Dendritic cell treated with granulocyte-macrophage colony-stimulating factor and Interleukin-4, amounts not matched to agents 40 ng/mL and 50 ng/mL, for 4 days (primary cell): ENCODE measurements around the gene ACTRT2.

Experiments
- H3K27ac Mint-ChIP-seq: one replicate; pipeline ENCODE4 v1.8.0; 2022; ENCODE audit warnings: mild to moderate bottlenecking, mixed read lengths
- H3K27me3 Mint-ChIP-seq: one replicate; pipeline ENCODE4 v1.8.0; 2022; ENCODE audit warnings: mild to moderate bottlenecking, mixed read lengths
- H3K36me3 Mint-ChIP-seq: one replicate; pipeline ENCODE4 v1.8.0; 2022; ENCODE audit warnings: low read depth, mixed read lengths
- H3K4me1 Mint-ChIP-seq: one replicate; pipeline ENCODE4 v1.8.0; 2022; ENCODE audit warnings: low read depth, mixed read lengths
- H3K4me3 Mint-ChIP-seq: one replicate; pipeline ENCODE4 v1.8.0; 2022; ENCODE audit warnings: mild to moderate bottlenecking, moderate library complexity, mixed read lengths
- H3K9me3 Mint-ChIP-seq: one replicate; pipeline ENCODE4 v1.8.0; 2022; ENCODE audit warnings: mixed read lengths
- intact Hi-C: fragments of 100-400 bp; cut with micrococcal nuclease; formaldehyde crosslinking; loops from one replicate; pipeline ENCODE4 v1.15.0; 2022

Gene ACTRT2

DNA sequence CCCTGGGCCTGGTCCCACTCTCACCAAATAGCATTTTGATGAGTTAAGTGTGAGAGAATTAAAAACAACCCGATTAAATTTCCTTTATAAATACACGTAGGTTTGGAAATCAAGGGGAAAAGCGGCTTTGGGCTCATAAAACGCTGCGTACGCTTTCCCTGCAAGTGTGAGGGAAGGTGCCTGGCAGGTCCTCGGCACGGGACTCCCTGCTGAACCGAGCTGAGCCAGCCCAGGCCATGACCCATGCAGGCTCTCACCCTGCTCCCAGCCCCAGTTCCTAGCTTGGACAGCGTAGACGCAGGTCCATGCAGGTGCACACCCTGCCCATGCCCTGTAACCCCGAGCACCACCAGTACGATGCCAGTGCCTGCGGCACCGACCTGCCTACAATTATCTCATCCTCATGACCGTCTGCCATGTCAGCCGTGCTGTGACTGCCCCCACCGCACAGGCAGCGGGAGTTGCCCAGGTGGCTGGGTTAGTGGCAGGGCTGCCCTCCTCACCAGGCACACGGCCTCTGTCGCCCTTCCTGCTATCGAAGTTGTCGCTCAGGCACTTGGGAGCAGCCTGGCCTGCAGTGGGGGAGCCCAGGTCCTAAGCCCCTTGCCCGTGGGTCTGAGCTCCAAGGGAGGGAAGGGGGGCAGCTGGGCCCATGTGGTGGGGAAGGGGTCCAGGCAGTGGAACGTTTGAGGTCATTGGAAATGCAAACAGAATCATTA lies 41.0 kb upstream of the ACTRT2 start:
- H3K9me3 Mint-ChIP-seq: no peaks in the 10 kb centered on the region
- peaks cover 1% of the 10 kb centered on the region for H3K27me3 Mint-ChIP-seq
- H3K4me3 Mint-ChIP-seq: no peak overlapping the region
- H3K36me3 Mint-ChIP-seq: no peaks in the 10 kb centered on the region
- H3K4me1 Mint-ChIP-seq: no peaks in the 10 kb centered on the region
- intact Hi-C loops: no loop called here
- H3K27ac Mint-ChIP-seq: no peak overlapping the region

DNA sequence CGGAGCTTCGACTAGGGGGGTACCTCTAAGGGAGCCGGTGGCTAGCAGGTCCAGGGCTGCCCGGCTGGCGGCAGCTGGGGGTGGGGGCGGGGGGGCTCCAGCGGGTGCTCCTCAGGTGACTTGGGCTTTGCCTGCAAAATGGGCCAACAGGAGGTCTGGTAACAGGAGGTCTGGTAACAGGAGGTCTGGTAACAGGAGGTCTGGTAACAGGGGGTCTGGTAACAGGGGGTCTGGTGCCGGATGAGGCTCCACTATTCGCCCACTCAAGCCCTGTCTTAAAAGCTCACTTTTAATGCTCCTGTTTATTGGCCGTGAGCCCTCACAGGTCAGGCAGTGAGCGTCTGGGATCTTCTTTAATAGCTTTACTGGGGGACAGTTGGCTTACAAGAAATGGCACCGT lies 40.4 kb upstream of the ACTRT2 start:
- Mint-ChIP-seq H3K27ac (no peak overlapping the region), H3K36me3 (no peaks in the 10 kb centered on the region), H3K4me1 (no peaks in the 10 kb centered on the region), H3K9me3 (no peaks in the 10 kb centered on the region), H3K4me3 (no peak overlapping the region), H3K27me3 (peaks cover 1% of the 10 kb centered on the region)
- intact Hi-C loops: no loop called here

DNA sequence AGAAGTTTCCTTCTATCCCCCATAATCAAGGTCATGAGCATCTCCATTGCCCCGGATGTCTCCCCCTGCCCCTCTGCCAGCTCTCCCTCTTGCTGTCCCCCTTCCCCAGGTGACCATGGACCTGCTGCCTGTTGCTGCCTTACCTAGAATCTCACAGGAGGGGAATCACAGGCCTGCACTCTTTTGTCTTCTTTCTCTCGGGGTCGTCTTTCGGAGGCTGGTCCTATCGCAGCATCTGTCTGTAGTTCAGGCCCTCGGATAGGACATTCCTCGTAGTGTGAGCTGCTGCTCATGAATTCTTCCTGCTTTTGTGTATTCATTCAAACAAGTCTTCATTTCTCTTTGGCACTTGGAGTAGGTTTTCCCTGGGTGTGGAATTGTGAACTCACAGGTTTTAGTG lies 39.9 kb upstream of the ACTRT2 start:
- Mint-ChIP-seq H3K27ac (no peak overlapping the region), H3K4me3 (no peak overlapping the region), H3K36me3 (no peaks in the 10 kb centered on the region), H3K27me3 (peaks cover 1% of the 10 kb centered on the region), H3K9me3 (no peaks in the 10 kb centered on the region), H3K4me1 (no peaks in the 10 kb centered on the region)
- intact Hi-C loops: no loop called here

DNA sequence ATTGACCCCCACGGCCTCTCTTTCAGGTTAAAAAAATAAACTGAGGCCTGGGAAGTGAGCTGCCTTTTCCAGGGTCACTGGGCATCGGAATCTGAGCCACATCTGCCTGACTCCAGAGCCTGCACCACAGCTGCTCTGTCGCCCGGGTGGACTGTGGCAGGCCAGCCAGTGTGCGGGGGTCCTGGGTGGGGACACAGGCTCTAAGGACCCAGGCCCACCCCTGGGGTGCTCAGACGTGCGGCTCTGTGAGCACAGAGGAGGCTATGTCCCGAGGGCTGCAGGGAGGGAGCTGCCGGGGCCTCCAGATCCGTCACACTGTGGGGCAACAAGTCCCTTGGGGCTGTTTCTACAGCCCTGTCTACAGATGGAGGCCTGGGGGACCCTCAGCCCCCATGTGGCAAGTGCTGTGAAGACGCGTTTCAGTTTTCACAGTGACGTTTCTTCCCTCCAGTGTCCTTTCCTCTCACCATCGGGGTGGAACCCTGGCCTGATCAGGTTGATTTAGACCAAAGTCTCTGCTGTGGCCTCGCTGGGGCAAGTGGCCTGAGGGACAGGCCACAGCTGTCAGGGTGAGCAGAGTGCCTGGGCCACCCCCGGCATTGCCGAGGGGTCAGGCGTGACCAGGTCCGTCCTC lies 39.2 kb upstream of the ACTRT2 start:
- intact Hi-C loops: no loop called here
- Mint-ChIP-seq H3K4me3 (no peak overlapping the region), H3K9me3 (no peaks in the 10 kb centered on the region), H3K27me3 (peaks cover 1% of the 10 kb centered on the region), H3K36me3 (no peaks in the 10 kb centered on the region), H3K4me1 (no peaks in the 10 kb centered on the region), H3K27ac (no peak overlapping the region)

DNA sequence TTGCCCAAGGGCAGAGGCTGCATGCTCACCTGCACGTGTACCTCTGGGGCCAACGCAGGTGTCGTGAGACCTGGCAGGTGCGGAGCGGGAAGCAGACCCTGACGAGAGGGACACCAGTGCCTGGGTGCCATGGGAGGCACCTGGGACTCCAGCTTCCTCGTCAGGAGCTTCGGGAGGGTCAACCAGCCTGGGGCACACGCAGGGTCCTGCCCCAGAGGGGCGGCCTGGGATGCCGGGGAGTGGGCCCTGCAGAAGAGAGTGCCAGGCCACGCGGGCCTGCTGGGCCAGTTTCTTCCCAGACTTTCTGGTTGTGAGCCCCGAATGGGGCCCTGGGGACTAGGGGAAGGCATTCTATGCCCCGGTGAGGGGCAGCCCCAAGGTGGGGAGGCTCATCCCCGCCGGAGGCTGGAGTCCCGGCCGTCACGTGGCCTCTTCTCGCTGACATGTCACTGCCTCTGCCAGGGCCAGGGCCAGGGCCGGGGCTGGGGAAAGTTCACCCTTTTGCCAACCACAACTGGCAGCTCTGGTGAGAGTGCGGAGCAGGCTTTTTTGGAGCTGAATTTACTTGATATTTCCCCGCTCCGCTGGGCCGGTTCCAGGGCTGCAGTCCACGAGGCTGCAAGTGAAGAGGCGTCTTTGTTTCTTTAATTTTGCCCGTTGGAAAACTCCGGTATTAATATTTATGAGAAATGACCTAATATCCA lies 38.5 kb upstream of the ACTRT2 start:
- no peak overlapping the region for H3K27ac Mint-ChIP-seq
- peaks cover 1% of the 10 kb centered on the region for H3K27me3 Mint-ChIP-seq
- no peak overlapping the region for H3K4me3 Mint-ChIP-seq
- intact Hi-C loops: no loop called here
- no peaks in the 10 kb centered on the region for H3K36me3 Mint-ChIP-seq
- H3K4me1 Mint-ChIP-seq: no peaks in the 10 kb centered on the region
- no peaks in the 10 kb centered on the region for H3K9me3 Mint-ChIP-seq

DNA sequence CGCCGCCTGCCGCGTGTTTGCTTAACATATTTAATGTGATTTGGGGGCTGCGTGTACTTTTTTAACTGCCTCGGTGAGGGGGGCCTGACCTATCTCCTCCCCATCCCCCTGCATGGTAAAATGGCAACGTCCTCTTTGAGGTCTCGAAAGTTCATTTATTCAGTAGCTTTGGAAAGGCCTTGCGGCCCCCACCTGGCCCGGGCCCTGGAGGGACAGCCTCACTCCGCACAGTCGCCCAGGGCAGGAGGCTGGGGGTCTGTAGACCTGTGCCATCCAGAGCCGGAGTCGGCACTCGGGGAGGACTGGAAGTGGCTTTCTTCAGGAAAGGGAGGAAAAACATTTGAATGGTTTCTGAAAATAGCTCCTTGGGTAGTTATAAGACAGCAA lies 38.0 kb upstream of the ACTRT2 start:
- Mint-ChIP-seq H3K27ac (no peak overlapping the region), H3K27me3 (peaks cover 1% of the 10 kb centered on the region), H3K36me3 (no peaks in the 10 kb centered on the region), H3K9me3 (no peaks in the 10 kb centered on the region), H3K4me3 (no peak overlapping the region), H3K4me1 (no peaks in the 10 kb centered on the region)
- intact Hi-C loops: no loop called here

DNA sequence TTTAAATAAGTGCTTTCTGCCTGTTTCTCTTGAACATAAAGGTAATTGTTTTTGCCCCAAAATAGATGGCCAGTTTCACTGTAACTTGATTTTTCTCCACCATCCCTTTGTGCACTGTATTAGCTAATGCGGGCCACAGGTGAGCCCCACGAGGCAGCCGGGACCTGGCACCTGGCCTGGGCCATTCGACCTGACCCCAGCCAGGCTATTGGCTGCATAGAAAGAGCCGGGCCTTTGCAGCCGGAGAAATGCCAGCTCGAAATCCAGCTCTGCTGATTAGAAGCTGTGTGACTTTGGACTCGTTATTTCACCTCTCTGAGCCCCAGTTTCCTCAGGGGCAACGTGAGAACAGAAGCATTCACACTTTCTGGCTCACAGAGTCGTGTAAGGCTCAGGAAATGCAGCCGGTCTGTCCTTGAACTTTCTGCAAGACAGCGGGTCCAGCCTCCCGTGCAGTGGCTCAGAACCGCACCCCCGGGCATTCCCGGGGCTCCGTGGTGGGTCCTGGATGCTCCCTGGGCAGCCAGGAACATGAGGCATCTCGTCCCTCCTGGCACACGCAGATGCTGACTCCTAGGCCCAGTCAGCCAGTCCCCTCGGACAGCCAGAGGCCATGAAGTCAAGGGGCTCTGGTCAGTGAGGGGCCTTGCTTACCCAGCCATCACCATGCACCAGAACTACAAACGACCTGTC lies 37.4 kb upstream of the ACTRT2 start:
- peaks cover 1% of the 10 kb centered on the region for H3K27me3 Mint-ChIP-seq
- no peak overlapping the region for H3K4me3 Mint-ChIP-seq
- no peaks in the 10 kb centered on the region for H3K9me3 Mint-ChIP-seq
- no peaks in the 10 kb centered on the region for H3K36me3 Mint-ChIP-seq
- H3K27ac Mint-ChIP-seq: no peak overlapping the region
- no peaks in the 10 kb centered on the region for H3K4me1 Mint-ChIP-seq
- intact Hi-C loops: no loop called here

DNA sequence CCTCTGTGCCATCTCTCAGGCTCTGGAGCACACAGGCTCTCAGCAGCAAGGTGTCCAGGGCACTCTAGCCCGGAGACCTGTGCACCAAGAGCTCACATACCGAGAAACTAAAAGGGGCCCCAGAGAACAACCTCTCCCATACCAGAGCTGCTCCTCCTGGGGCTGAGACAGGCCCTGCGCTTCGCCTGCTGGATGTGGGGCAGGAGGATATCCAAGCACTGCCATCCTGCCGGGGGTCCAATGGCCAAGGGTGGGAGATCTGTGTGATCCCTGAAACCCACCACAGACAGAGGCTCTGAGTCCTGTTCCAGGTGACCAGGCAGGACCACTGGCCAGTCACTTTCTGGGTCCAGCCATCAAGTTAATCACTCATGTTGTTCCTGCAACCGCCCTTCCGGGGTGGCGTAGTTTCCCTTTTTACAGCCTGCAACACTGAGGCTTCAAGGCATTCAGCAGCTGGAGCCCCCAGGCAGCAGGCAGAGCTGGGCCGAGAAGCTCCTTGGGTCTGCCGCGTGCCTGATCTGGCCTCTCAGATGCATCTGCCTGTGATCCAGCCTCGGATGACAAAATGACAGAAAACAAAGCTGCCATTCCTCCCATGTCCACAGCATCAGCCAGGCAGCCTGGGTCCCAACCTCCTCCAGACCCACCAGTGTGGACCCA lies 36.7 kb upstream of the ACTRT2 start:
- intact Hi-C loops: no loop called here
- Mint-ChIP-seq H3K27me3 (peaks cover 1% of the 10 kb centered on the region), H3K9me3 (no peaks in the 10 kb centered on the region), H3K4me3 (no peak overlapping the region), H3K4me1 (no peaks in the 10 kb centered on the region), H3K27ac (no peak overlapping the region), H3K36me3 (no peaks in the 10 kb centered on the region)

DNA sequence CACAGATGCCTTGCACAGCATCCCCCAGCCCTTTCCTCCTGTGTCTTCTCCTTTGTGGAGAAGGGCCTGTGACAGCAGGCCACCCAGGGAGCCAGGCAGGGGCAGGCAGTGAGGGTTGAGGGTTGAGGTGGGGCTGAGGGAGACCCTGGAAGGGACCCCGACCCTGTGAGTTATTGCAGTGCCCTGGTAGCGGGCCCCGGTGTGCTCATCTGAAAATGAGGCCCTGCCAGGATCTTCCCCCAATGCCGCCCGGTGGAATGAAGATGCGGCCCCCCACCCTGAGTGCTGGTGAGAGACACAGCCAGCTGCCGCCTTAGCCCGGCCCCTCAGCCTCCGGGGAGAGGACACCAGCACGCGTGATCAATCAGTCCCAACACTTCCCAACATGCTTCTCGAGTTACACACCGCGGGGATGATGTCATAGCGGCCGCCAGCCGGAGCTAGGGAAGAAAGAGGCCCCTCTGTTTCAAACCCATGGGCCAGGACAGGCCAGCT lies 36.2 kb upstream of the ACTRT2 start:
- Mint-ChIP-seq H3K4me3 (no peak overlapping the region), H3K36me3 (no peaks in the 10 kb centered on the region), H3K9me3 (no peaks in the 10 kb centered on the region), H3K27me3 (peaks cover 1% of the 10 kb centered on the region), H3K27ac (no peak overlapping the region), H3K4me1 (no peaks in the 10 kb centered on the region)
- intact Hi-C loops: no loop called here

DNA sequence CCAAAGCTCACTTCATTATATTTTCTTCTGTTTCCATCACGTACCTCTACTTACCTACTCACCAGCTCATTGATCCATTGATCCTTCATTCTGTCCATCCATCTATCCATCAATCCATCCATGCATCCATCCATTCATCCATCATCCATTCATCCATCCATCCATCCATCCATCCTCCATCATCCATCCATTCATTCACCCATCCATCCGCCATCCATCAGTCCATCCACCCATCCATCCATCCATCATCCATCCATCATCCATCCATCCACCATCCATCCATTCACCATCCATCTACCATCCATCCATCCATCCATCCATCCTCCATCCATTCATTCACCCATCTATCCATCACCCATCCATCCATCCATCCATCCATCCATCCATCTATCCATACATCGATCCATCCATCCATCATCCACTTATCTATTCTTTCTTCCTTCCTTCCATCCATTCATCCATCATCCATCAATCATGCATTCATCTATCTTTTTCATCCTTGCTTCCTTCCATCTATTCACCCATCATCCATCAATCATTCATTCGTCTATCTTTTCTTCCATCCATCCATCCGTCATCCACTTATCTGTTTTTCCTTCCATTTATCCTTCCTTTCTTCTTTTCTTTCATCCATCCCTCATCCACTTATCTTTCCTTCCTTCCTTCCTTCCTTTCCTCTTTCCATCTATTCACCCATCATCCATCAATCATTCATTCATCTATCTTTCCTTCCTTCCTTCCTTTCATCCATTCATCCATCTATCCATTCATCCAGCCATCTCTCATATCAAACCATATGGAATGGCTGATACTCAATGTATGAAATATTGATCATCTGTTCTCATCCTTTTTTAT lies 35.3 kb upstream of the ACTRT2 start:
- Mint-ChIP-seq H3K9me3 (no peaks in the 10 kb centered on the region), H3K27me3 (peaks cover 1% of the 10 kb centered on the region), H3K36me3 (no peaks in the 10 kb centered on the region), H3K27ac (no peak overlapping the region), H3K4me1 (no peaks in the 10 kb centered on the region), H3K4me3 (no peak overlapping the region)
- intact Hi-C loops: no loop called here

DNA sequence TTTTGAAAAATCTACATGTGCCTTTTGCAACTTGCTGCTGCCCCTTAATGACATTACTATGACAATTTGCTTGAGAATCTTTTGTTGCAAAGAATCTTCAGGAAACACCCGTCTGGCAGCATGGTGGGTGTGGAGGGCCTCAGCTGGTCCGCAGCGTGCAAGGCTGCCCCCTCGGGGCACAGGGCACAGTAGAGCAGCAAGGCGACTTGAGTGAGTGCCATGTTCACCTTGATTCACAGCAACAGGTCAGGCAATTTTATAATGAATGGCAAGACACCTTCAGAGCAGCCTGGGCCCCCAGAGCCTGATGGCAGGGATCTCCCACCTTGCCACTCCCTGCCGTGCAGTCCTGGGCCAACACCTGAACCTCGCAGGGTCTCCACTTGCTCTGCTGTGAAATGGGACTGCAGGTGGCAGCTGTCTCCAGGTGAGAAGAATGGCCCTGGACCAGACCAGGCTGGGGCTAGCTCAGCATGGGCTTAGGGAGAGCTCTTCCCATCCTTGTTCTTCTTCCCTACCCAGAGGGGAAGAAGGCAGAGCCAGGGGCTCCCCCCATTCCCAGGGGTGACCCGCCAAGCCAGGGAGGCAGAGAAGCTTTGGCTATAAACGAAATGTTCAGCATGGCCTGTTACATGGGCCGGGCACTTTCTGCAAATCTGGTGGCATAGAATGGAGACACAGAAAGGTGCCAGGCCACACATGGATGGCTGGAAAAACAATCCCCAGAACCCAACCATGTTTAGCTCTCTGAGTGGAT lies 34.5 kb upstream of the ACTRT2 start:
- no peaks in the 10 kb centered on the region for H3K4me1 Mint-ChIP-seq
- H3K36me3 Mint-ChIP-seq: no peaks in the 10 kb centered on the region
- H3K4me3 Mint-ChIP-seq: no peak overlapping the region
- H3K27me3 Mint-ChIP-seq: no peaks in the 10 kb centered on the region
- H3K9me3 Mint-ChIP-seq: no peaks in the 10 kb centered on the region
- H3K27ac Mint-ChIP-seq: no peak overlapping the region
- intact Hi-C loops: no loop called here

DNA sequence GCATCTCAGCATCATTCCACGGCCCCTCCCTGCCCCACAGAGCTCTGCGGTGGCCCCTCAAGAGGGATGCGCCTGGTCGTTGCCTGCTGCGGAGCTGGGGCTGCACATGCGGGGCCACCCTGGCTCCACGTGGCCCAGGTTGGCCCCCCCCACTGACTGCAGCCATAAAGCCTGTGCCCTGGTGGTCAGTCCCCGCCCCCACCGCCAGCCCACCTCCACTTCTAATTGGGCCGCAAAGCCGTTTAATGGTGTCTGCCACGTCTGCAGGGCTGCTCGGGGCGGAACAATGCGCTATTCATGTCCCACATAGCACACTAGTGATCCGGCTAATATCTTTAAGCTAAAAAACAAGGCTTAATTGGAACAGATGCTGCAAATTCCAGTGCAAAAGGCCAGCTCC lies 33.5 kb upstream of the ACTRT2 start:
- intact Hi-C loops: no loop called here
- Mint-ChIP-seq H3K9me3 (no peaks in the 10 kb centered on the region), H3K4me3 (no peak overlapping the region), H3K36me3 (no peaks in the 10 kb centered on the region), H3K27ac (no peak overlapping the region), H3K4me1 (no peaks in the 10 kb centered on the region), H3K27me3 (no peaks in the 10 kb centered on the region)
